GM18526 (cell line): ENCODE data around the gene MMP15.
A peak's percentile ranks its signal among the peaks of the same experiment; 100 is the strongest.

Experiments
- POLR2A ChIP-seq: IDR thresholded peaks from 3 replicates; pipeline ENCODE4 v1.6.1; 2011; ENCODE audit not compliant: insufficient read length; ENCODE audit errors: extremely low read depth

MMP15 gene

GRCh38 chr16:58025351-58026138 is at the start of gene MMP15:
TSS of gene MMP15 (plus strand) at chr16:58025754. CDS start at chr16:58026351, 597 bp downstream.
- peak; percentile 12 for TF ChIP-seq POLR2A

- no peak for TF ChIP-seq POLR2A
Observed at GRCh38 chr16:57976331-57976796, 49.2 kb upstream of the MMP15 start.

DNA sequence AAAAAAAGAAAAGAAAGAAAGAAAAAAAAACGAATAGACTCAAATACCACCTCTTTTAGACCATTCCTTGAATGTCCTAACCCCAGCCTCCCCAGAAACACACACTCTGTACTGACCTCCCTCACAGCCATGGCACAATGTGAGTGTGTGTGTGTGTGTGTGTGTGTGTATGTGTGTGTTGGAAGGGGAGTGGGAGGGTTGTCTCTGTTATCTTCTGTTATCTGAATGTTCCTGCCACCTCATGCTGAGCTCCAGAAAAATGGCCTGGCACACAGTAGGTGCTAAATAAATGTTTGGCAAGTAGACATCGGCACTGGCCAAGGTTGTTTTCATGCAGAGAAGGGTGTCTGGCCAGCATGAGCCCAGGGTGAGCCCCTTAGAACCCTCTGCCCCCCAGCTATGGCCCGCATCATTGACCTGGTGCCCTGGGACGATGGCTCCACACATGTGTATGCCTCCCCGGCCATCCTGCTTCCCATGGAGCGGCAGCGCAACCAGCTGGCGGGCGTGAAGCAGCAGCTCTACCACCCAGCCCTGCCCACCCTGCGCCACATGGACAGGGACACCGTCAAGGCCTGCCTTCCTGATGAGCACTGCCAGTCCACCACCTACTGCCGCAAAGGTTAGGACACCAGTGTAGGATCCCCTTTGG is 48.0 kb upstream of the MMP15 start:
- no peak for TF ChIP-seq POLR2A

GRCh38 chr16:57979006-57979585 is 46.5 kb upstream of the MMP15 start:
- no peak for TF ChIP-seq POLR2A

DNA sequence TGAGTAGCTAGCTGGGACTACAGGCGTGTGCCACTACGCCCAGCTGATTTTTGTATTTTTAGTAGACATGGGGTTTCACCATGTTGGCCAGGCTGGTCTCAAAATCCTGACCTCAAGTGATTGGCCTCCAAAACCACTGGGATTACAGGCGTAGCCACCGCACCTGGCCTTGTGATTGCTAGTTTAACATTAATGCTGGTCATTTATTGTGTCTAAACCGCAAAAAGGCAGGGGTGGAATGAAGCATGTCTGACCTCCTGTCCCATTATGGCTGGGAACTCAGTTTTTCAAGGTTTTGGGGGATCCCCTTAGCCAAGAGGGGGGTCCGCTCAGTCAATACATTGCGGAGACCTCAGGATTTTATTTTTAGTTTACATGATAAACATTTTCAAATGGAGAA is 43.9 kb upstream of the MMP15 start:
- no peak for TF ChIP-seq POLR2A

GRCh38 chr16:57982385-57982784 is 43.2 kb upstream of the MMP15 start:
- TF ChIP-seq POLR2A = no peak

- no peak for TF ChIP-seq POLR2A
Observed at GRCh38 chr16:57984443-57985203, 40.9 kb upstream of the MMP15 start.

- TF ChIP-seq POLR2A = no peak
Observed at GRCh38 chr16:57985204-57986181, 40.1 kb upstream of the MMP15 start.

GRCh38 chr16:57986196-57986595 is 39.4 kb upstream of the MMP15 start:
- TF ChIP-seq POLR2A = no peak

GRCh38 chr16:57987441-57988177 is 37.9 kb upstream of the MMP15 start:
- no peak for TF ChIP-seq POLR2A

GRCh38 chr16:57988929-57989328 is 36.6 kb upstream of the MMP15 start:
- no peak for TF ChIP-seq POLR2A

GRCh38 chr16:57991551-57992059 is 33.9 kb upstream of the MMP15 start:
- no peak for TF ChIP-seq POLR2A

DNA sequence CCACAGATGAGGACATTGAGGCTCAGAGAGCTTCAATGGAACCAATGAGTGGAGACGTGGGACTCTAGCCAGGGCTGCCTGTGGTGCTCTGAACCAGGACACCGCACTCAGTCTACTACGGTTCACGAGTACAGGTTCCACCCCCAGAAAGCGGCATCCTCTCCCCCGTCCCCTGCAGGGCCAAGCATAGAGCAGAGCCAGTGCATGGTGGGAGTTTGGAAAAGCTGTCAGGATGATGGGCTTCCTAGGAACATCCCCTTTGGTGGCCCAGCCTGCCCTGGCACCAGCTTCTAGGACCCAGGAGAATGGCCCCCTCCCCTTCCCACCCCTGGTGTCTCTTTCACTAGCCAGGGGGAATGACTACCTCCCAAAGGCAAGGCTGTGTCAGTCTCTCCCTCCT is 33.5 kb upstream of the MMP15 start:
- no peak for TF ChIP-seq POLR2A
